Liver (tissue), 3 donors: Measurements from ENCODE around the gene LGALS7.

ENCODE experiments used
- EGR1 ChIP-seq, 2 donors: IDR thresholded peaks; 2 replicates each; pipeline ENCODE4 v1.6.1; 2016 to 2018; ENCODE audit warnings: antibody characterized with exemption in 2 of 2, low read depth in 2 of 2
- FOXA1 ChIP-seq: IDR thresholded peaks from 2 replicates; pipeline ENCODE4 v1.6.1; 2016; ENCODE audit warnings: antibody characterized with exemption
- GABPA ChIP-seq, 2 donors: IDR thresholded peaks in 1 of 2; conservative IDR thresholded peaks in 1 of 2; 2 replicates each; pipeline ENCODE4 v1.6.1; 2016; ENCODE audit warnings: antibody characterized with exemption in 2 of 2, mild to moderate bottlenecking in 1 of 2, moderate library complexity in 1 of 2
- JUND ChIP-seq, 2 donors: IDR thresholded peaks; 2 replicates each; pipeline ENCODE4 v1.6.1; 2016; ENCODE audit warnings: antibody characterized with exemption in 2 of 2
- NR2F2 ChIP-seq: IDR thresholded peaks from 2 replicates; pipeline ENCODE4 v1.6.1; 2016; ENCODE audit warnings: antibody characterized with exemption
- RAD21 ChIP-seq, 2 donors: IDR thresholded peaks; 2 replicates each; pipeline ENCODE4 v1.6.1; 2016; ENCODE audit warnings: antibody characterized with exemption in 2 of 2, mild to moderate bottlenecking in 2 of 2
- RXRA ChIP-seq, 2 donors: IDR thresholded peaks; 2 replicates each; pipeline ENCODE4 v1.6.1; 2017 to 2018; ENCODE audit warnings: antibody characterized with exemption in 2 of 2, mild to moderate bottlenecking in 1 of 2
- SP1 ChIP-seq: IDR thresholded peaks from 2 replicates; pipeline ENCODE4 v1.6.1; 2018; ENCODE audit warnings: antibody characterized with exemption, mild to moderate bottlenecking
- TAF1 ChIP-seq: conservative IDR thresholded peaks from 2 replicates; pipeline ENCODE4 v1.6.1; 2016; ENCODE audit warnings: antibody characterized with exemption, mild to moderate bottlenecking
- YY1 ChIP-seq: IDR thresholded peaks from 2 replicates; pipeline ENCODE4 v1.6.1; 2016; ENCODE audit warnings: antibody characterized with exemption, mild to moderate bottlenecking
- TF ChIP-seq, protein P1 (sequence below): fragments of 150-350 bp; IDR thresholded peaks from 2 replicates; pipeline ENCODE4 v1.5.1; 2017; ENCODE audit warnings: improper control_type of control experiment, low read depth, low read length; ENCODE audit not compliant: missing input control
- TF ChIP-seq, protein P2 (sequence below): IDR thresholded peaks from 2 replicates; pipeline ENCODE4 v1.6.1; 2016; ENCODE audit warnings: antibody characterized with exemption
- TF ChIP-seq, protein P3 (sequence below): IDR thresholded peaks from 2 replicates; pipeline ENCODE4 v1.6.1; 2016; ENCODE audit warnings: antibody characterized with exemption
- TF ChIP-seq, protein P4 (sequence below): IDR thresholded peaks from 2 replicates; pipeline ENCODE4 v1.6.1; 2016; ENCODE audit warnings: antibody characterized with exemption, mild to moderate bottlenecking
- donor health status: healthy.
- donor health status: healthy.

DNA sequence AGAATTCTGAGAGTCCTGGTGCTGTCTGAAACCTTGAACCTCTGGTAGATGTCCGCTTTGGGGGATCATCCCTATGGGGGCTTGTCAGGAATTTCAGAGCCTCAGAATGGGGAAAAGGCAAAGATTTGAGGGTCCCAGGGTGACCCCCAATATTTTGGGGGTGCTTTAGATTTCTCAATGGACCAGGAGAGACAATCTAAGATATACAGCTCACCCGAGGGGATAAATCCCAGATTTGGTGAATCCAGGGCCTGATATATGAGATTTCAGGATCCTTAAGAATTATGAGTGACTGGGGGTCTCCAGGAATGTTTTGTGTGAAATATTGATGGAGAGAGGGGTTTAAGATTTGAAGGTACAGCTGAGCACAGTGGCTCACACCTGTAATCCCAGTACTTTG lies 32.4 kb downstream of the LGALS7 start:
- TF ChIP-seq FOXA1 (no peak), RAD21 (IDR thresholded peaks at IDR 0.05) (no peak), TAF1 (no peak), JUND (IDR thresholded peaks at IDR 0.05) (no peak), GABPA (IDR thresholded peaks at IDR 0.05 in 1 of 2, conservative IDR thresholded peaks at IDR 0.05 in 1 of 2) (no peak), RXRA (IDR thresholded peaks at IDR 0.05) (no peak), YY1 (no peak), NR2F2 (no peak), SP1 (no peak), EGR1 (IDR thresholded peaks at IDR 0.05; ENCODE audit: low read depth in 2 of 2) (no peak)
- TF ChIP-seq, protein P1, sequence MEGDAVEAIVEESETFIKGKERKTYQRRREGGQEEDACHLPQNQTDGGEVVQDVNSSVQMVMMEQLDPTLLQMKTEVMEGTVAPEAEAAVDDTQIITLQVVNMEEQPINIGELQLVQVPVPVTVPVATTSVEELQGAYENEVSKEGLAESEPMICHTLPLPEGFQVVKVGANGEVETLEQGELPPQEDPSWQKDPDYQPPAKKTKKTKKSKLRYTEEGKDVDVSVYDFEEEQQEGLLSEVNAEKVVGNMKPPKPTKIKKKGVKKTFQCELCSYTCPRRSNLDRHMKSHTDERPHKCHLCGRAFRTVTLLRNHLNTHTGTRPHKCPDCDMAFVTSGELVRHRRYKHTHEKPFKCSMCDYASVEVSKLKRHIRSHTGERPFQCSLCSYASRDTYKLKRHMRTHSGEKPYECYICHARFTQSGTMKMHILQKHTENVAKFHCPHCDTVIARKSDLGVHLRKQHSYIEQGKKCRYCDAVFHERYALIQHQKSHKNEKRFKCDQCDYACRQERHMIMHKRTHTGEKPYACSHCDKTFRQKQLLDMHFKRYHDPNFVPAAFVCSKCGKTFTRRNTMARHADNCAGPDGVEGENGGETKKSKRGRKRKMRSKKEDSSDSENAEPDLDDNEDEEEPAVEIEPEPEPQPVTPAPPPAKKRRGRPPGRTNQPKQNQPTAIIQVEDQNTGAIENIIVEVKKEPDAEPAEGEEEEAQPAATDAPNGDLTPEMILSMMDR, result no peak
- TF ChIP-seq, protein P2, sequence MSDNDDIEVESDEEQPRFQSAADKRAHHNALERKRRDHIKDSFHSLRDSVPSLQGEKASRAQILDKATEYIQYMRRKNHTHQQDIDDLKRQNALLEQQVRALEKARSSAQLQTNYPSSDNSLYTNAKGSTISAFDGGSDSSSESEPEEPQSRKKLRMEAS, result no peak
- TF ChIP-seq, protein P3, sequence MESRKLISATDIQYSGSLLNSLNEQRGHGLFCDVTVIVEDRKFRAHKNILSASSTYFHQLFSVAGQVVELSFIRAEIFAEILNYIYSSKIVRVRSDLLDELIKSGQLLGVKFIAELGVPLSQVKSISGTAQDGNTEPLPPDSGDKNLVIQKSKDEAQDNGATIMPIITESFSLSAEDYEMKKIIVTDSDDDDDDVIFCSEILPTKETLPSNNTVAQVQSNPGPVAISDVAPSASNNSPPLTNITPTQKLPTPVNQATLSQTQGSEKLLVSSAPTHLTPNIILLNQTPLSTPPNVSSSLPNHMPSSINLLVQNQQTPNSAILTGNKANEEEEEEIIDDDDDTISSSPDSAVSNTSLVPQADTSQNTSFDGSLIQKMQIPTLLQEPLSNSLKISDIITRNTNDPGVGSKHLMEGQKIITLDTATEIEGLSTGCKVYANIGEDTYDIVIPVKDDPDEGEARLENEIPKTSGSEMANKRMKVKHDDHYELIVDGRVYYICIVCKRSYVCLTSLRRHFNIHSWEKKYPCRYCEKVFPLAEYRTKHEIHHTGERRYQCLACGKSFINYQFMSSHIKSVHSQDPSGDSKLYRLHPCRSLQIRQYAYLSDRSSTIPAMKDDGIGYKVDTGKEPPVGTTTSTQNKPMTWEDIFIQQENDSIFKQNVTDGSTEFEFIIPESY, result no peak
- TF ChIP-seq, protein P4, sequence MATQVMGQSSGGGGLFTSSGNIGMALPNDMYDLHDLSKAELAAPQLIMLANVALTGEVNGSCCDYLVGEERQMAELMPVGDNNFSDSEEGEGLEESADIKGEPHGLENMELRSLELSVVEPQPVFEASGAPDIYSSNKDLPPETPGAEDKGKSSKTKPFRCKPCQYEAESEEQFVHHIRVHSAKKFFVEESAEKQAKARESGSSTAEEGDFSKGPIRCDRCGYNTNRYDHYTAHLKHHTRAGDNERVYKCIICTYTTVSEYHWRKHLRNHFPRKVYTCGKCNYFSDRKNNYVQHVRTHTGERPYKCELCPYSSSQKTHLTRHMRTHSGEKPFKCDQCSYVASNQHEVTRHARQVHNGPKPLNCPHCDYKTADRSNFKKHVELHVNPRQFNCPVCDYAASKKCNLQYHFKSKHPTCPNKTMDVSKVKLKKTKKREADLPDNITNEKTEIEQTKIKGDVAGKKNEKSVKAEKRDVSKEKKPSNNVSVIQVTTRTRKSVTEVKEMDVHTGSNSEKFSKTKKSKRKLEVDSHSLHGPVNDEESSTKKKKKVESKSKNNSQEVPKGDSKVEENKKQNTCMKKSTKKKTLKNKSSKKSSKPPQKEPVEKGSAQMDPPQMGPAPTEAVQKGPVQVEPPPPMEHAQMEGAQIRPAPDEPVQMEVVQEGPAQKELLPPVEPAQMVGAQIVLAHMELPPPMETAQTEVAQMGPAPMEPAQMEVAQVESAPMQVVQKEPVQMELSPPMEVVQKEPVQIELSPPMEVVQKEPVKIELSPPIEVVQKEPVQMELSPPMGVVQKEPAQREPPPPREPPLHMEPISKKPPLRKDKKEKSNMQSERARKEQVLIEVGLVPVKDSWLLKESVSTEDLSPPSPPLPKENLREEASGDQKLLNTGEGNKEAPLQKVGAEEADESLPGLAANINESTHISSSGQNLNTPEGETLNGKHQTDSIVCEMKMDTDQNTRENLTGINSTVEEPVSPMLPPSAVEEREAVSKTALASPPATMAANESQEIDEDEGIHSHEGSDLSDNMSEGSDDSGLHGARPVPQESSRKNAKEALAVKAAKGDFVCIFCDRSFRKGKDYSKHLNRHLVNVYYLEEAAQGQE, result no peak
